22Rv1 (cell line): ENCODE results near the gene RELL1.

Experiments used
- CTCF ChIP-seq: fragments of 450-650 bp; IDR thresholded peaks from 2 replicates; pipeline ENCODE4 v1.5.1; 2017; ENCODE audit warnings: mild to moderate bottlenecking
- ZFX ChIP-seq: fragments of 450-650 bp; IDR thresholded peaks from 2 replicates; pipeline ENCODE4 v1.6.1; 2017; ENCODE audit warnings: antibody characterized with exemption, borderline replicate concordance

- no peak for TF ChIP-seq ZFX
- TF ChIP-seq CTCF: no peak
Measured at GRCh38 chr4:37666625-37667071, 19.5 kb downstream of the RELL1 start.
